ENCODE results near the gene GSN. TPM values are rescaled to one million over a fixed set of nuclear protein-coding genes. Genes with fewer than 3 reads are reported as not detected.
A peak's percentile ranks its signal among the peaks of the same experiment; 100 is the strongest.

Gene GSN
- total and polyA plus RNA-seq, 2 of the 13 experiments (the other 11 are each of a cell fraction or from before 2014, with no cell fraction given) = 294 to 307 TPM

DNA sequence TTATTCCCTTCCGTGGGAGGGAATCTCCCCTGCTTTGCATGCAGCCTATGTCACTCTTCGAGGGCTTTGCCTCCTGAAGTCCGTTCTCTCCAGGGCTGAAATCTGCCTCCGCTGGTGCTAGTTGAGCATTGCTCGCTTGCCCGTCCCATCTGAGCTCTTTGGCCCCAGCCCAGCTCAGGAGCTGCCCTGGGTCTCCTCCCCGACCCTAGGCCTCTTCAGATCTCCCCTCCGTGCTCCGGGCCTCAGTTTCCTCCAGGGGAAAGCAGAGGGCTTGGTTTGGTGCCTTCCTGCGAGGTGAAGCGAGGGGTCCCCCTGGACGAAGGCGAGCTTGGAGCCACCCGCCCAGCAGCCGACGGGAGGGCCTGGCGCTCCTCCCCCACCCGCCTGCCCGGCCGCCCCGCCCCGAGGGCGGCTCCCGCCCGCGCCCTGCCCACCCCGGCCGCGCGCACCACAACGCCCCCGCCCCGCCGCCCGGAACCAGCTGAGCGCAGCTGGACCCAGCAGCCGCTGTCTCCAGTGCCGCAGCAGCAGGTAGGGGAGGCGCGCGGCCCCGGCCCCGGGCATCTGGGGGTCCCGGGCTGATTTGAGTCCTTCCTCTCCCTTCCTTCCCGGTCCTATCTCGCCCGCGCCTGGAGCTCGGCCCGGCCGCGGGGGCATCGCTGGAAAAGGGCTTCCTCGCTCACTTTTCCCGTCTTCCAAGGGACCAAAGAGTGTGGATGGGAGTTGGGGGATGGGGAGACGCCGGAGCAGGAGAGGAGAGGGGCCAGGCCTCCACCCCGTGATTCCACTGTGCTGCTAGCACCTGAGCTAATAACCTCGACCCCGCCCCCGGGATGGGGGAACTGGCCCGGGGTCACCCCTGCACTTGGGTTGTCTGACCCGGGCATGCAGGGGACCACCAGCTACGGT lies at the start of gene GSN (continued):
- TF ChIP-seq, protein P1, sequence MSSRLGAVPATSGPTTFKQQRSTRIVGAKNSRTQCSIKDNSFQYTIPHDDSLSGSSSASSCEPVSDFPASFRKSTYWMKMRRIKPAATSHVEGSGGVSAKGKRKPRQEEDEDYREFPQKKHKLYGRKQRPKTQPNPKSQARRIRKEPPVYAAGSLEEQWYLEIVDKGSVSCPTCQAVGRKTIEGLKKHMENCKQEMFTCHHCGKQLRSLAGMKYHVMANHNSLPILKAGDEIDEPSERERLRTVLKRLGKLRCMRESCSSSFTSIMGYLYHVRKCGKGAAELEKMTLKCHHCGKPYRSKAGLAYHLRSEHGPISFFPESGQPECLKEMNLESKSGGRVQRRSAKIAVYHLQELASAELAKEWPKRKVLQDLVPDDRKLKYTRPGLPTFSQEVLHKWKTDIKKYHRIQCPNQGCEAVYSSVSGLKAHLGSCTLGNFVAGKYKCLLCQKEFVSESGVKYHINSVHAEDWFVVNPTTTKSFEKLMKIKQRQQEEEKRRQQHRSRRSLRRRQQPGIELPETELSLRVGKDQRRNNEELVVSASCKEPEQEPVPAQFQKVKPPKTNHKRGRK (CRISPR knock-in tag; IDR thresholded peaks at IDR 0.05) = no peak
- TF ChIP-seq ERF (CRISPR knock-in tag; IDR thresholded peaks at IDR 0.05) (0 out of 2 replicates have a peak, but pooled peaks have one; percentile 35), HOXA9 (CRISPR knock-in tag; IDR thresholded peaks at IDR 0.05; ENCODE audit: borderline replicate concordance) (no peak), RBAK (CRISPR knock-in tag; IDR thresholded peaks at IDR 0.05) (no peak), JDP2 (CRISPR knock-in tag; IDR thresholded peaks at IDR 0.05; ENCODE audit: borderline replicate concordance) (no peak), ZNF543 (CRISPR knock-in tag; IDR thresholded peaks at IDR 0.05) (no peak), SRF (IDR thresholded peaks at IDR 0.05; ENCODE audit: low read depth, low read length) (no peak), SIX4 (CRISPR knock-in tag; IDR thresholded peaks at IDR 0.05) (no peak), ZNF251 (CRISPR knock-in tag; IDR thresholded peaks at IDR 0.05) (no peak), TEAD3 (CRISPR knock-in tag; optimal IDR thresholded peaks at IDR 0.05; ENCODE audit: borderline replicate concordance) (peak; percentile 7), SP2 (CRISPR knock-in tag; IDR thresholded peaks at IDR 0.05) (no peak), ARNT2 (CRISPR knock-in tag; IDR thresholded peaks at IDR 0.05; ENCODE audit: low read depth) (no peak), THYN1 (CRISPR knock-in tag; IDR thresholded peaks at IDR 0.05; ENCODE audit: borderline replicate concordance, low read depth) (no peak), ZNF431 (CRISPR knock-in tag; IDR thresholded peaks at IDR 0.05; ENCODE audit: borderline replicate concordance, low read depth) (no peak), ZNF383 (CRISPR knock-in tag; IDR thresholded peaks at IDR 0.05; ENCODE audit: borderline replicate concordance) (no peak), ARHGAP35 (CRISPR knock-in tag; IDR thresholded peaks at IDR 0.05; ENCODE audit: borderline replicate concordance) (no peak; the same call in 1 of the 2 replicates), PHF8 (CRISPR knock-in tag; IDR thresholded peaks at IDR 0.05) (peak; percentile 72), ZNF549 (CRISPR knock-in tag; IDR thresholded peaks at IDR 0.05) (no peak), ZNF747 (CRISPR knock-in tag; IDR thresholded peaks at IDR 0.05; ENCODE audit: borderline replicate concordance) (no peak), HHEX (CRISPR knock-in tag; IDR thresholded peaks at IDR 0.05) (no peak), POLR2AphosphoS5 (IDR thresholded peaks at IDR 0.05; ENCODE audit: low read depth, low read length) (peak; percentile 44; the same call in 1 of the 2 replicates), SRSF1 (optimal IDR thresholded peaks at IDR 0.05; ENCODE audit: low read depth, low read length) (peak; percentile 24), HDAC6 (IDR thresholded peaks at IDR 0.05; ENCODE audit: low read depth, low read length) (no peak), TOPORS (CRISPR knock-in tag; IDR thresholded peaks at IDR 0.05) (no peak), ZNF296 (CRISPR knock-in tag; conservative IDR thresholded peaks at IDR 0.05) (no peak), SP5 (CRISPR knock-in tag; IDR thresholded peaks at IDR 0.05; ENCODE audit: borderline replicate concordance, low read depth) (0 out of 2 replicates have a peak, but pooled peaks have one; percentile 11), REXO4 (CRISPR knock-in tag; IDR thresholded peaks at IDR 0.05; ENCODE audit: borderline replicate concordance) (no peak)
- TF ChIP-seq, protein P2, sequence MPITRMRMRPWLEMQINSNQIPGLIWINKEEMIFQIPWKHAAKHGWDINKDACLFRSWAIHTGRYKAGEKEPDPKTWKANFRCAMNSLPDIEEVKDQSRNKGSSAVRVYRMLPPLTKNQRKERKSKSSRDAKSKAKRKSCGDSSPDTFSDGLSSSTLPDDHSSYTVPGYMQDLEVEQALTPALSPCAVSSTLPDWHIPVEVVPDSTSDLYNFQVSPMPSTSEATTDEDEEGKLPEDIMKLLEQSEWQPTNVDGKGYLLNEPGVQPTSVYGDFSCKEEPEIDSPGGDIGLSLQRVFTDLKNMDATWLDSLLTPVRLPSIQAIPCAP (CRISPR knock-in tag; IDR thresholded peaks at IDR 0.05; ENCODE audit: low read depth) = no peak
- TF ChIP-seq, protein P3, sequence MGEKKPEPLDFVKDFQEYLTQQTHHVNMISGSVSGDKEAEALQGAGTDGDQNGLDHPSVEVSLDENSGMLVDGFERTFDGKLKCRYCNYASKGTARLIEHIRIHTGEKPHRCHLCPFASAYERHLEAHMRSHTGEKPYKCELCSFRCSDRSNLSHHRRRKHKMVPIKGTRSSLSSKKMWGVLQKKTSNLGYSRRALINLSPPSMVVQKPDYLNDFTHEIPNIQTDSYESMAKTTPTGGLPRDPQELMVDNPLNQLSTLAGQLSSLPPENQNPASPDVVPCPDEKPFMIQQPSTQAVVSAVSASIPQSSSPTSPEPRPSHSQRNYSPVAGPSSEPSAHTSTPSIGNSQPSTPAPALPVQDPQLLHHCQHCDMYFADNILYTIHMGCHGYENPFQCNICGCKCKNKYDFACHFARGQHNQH (CRISPR knock-in tag; IDR thresholded peaks at IDR 0.05) = no peak

All from HepG2 (cell line).